ENCODE measurements around the gene LNP1. TPM values are rescaled to one million over a fixed set of nuclear protein-coding genes. Genes with fewer than 3 reads are reported as not detected.
"Not testable (repeated sequence)": the region's sequence is repeated elsewhere in the genome, so short reads cannot be mapped to it uniquely, and the experiment has no call there.

LNP1 gene
- total RNA-seq, 1 donor = 2.9 TPM

GRCh38 chr3:100471444-100471843 is 70.1 kb downstream of the LNP1 start:
- no peak overlapping the region for H2AFZ ChIP-seq (ENCODE audit: low read length)

GRCh38 chr3:100477851-100478360 is 76.6 kb downstream of the LNP1 start:
- H3K9me3 ChIP-seq (ENCODE audit: low read depth, low read length); DNase-seq (ENCODE audit: insufficient read length, low spot score, missing footprints); H3K4me1 ChIP-seq (ENCODE audit: insufficient read depth, low read length); H3K4me3 ChIP-seq (ENCODE audit: insufficient read depth, low read length); H2AFZ ChIP-seq (ENCODE audit: low read length); H4K20me1 ChIP-seq (ENCODE audit: insufficient read depth, low read length); H3K36me3 ChIP-seq (ENCODE audit: insufficient read depth, low read length); H3K27ac ChIP-seq (ENCODE audit: low read depth, low read length); H3K4me2 ChIP-seq (ENCODE audit: insufficient read depth, low read length); H3K79me2 ChIP-seq (ENCODE audit: insufficient read depth, low read length): not testable (repeated sequence)
- H3K27me3 ChIP-seq (ENCODE audit: insufficient read depth, low read length) = peaks cover 25% of the 10 kb centered on the region

More at GRCh38 chr3:100471444-100471843, 70.1 kb downstream of the LNP1 start:
- Histone ChIP-seq H3K4me3 (ENCODE audit: insufficient read depth, low read length) (no peak overlapping the region), H3K9me3 (ENCODE audit: low read depth, low read length) (peaks cover 2% of the 10 kb centered on the region), H3K4me1 (ENCODE audit: insufficient read depth, low read length) (no peaks in the 10 kb centered on the region), H3K79me2 (ENCODE audit: insufficient read depth, low read length) (no peaks in the 10 kb centered on the region), H4K20me1 (ENCODE audit: insufficient read depth, low read length) (no peaks in the 10 kb centered on the region), H3K27me3 (ENCODE audit: insufficient read depth, low read length) (no peaks in the 10 kb centered on the region), H3K4me2 (ENCODE audit: insufficient read depth, low read length) (no peak overlapping the region), H3K36me3 (ENCODE audit: insufficient read depth, low read length) (no peaks in the 10 kb centered on the region), H3K27ac (ENCODE audit: low read depth, low read length) (no peak overlapping the region)
- DNase-seq (ENCODE audit: insufficient read length, low spot score, missing footprints) = no peak
- no peak for TF ChIP-seq CTCF (IDR thresholded peaks at IDR 0.05; ENCODE audit: extremely low read depth, low read depth, low read length)

DNA sequence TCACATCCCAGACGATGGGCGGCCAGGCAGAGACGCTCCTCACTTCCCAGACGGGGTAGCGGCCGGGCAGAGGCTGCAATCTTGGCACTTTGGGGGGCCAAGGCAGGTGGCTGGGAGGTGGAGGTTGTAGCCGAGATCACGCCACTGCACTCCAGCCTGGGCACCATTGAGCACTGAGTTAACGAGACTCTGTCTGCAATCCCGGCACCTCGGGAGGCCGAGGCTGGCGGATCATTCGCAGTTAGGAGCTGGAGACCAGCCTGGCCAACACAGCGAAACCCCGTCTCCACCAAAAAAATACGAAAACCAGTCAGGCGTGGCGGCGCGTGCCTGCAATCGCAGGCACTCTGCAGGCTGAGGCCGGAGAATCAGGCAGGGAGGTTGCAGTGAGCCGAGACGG is 77.2 kb downstream of the LNP1 start:
- not testable (repeated sequence) for H3K27ac ChIP-seq (ENCODE audit: low read depth, low read length); H2AFZ ChIP-seq (ENCODE audit: low read length); H4K20me1 ChIP-seq (ENCODE audit: insufficient read depth, low read length); DNase-seq (ENCODE audit: insufficient read length, low spot score, missing footprints); H3K4me1 ChIP-seq (ENCODE audit: insufficient read depth, low read length); H3K36me3 ChIP-seq (ENCODE audit: insufficient read depth, low read length); H3K9me3 ChIP-seq (ENCODE audit: low read depth, low read length); H3K4me2 ChIP-seq (ENCODE audit: insufficient read depth, low read length); H3K4me3 ChIP-seq (ENCODE audit: insufficient read depth, low read length); H3K79me2 ChIP-seq (ENCODE audit: insufficient read depth, low read length)
- peaks cover 25% of the 10 kb centered on the region for H3K27me3 ChIP-seq (ENCODE audit: insufficient read depth, low read length)

GRCh38 chr3:100480081-100480480 is 78.7 kb downstream of the LNP1 start:
- DNase-seq (ENCODE audit: insufficient read length, low spot score, missing footprints) = no peak
- Histone ChIP-seq H3K9me3 (ENCODE audit: low read depth, low read length) (no peaks in the 10 kb centered on the region), H3K27ac (ENCODE audit: low read depth, low read length) (no peak overlapping the region), H3K4me1 (ENCODE audit: insufficient read depth, low read length) (no peaks in the 10 kb centered on the region), H3K4me3 (ENCODE audit: insufficient read depth, low read length) (no peak overlapping the region), H3K27me3 (ENCODE audit: insufficient read depth, low read length) (peaks cover 33% of the 10 kb centered on the region), H4K20me1 (ENCODE audit: insufficient read depth, low read length) (no peaks in the 10 kb centered on the region), H2AFZ (ENCODE audit: low read length) (no peak overlapping the region), H3K36me3 (ENCODE audit: insufficient read depth, low read length) (no peaks in the 10 kb centered on the region), H3K4me2 (ENCODE audit: insufficient read depth, low read length) (no peak overlapping the region), H3K79me2 (ENCODE audit: insufficient read depth, low read length) (no peaks in the 10 kb centered on the region)
- no peak for TF ChIP-seq CTCF (IDR thresholded peaks at IDR 0.05; ENCODE audit: extremely low read depth, low read depth, low read length)

GRCh38 chr3:100482176-100482575 is 80.8 kb downstream of the LNP1 start:
- H3K4me3 ChIP-seq (ENCODE audit: insufficient read depth, low read length) = no peak overlapping the region
- no peaks in the 10 kb centered on the region for H3K36me3 ChIP-seq (ENCODE audit: insufficient read depth, low read length)
- peaks cover 36% of the 10 kb centered on the region for H3K27me3 ChIP-seq (ENCODE audit: insufficient read depth, low read length)
- TF ChIP-seq CTCF (IDR thresholded peaks at IDR 0.05; ENCODE audit: extremely low read depth, low read depth, low read length) = no peak
- H3K4me2 ChIP-seq (ENCODE audit: insufficient read depth, low read length) = no peak overlapping the region
- H3K4me1 ChIP-seq (ENCODE audit: insufficient read depth, low read length) = no peaks in the 10 kb centered on the region
- no peak overlapping the region for H3K27ac ChIP-seq (ENCODE audit: low read depth, low read length)
- H4K20me1 ChIP-seq (ENCODE audit: insufficient read depth, low read length) = no peaks in the 10 kb centered on the region
- no peaks in the 10 kb centered on the region for H3K9me3 ChIP-seq (ENCODE audit: low read depth, low read length)
- H2AFZ ChIP-seq (ENCODE audit: low read length) = no peak overlapping the region
- H3K79me2 ChIP-seq (ENCODE audit: insufficient read depth, low read length) = no peaks in the 10 kb centered on the region
- no peak for DNase-seq (ENCODE audit: insufficient read length, low spot score, missing footprints)

Measured in osteoblast (primary cell).